IMR-90 (cell line): ENCODE data around the gene DLGAP3. TPM values are rescaled to one million over a fixed set of nuclear protein-coding genes. Genes with fewer than 3 reads are reported as not detected.
A peak's percentile ranks its signal among the peaks of the same experiment; 100 is the strongest.

Experiments used
- ATAC-seq: fragments of 200-7000 bp; cut with Tn5 transposase; 2 replicates; pipeline ENCODE4 v1.9.1; 2020; ENCODE audit warnings: low read depth, mild to moderate bottlenecking, moderate library complexity
- BruUV-seq: library from RNA; stranded (reverse); fragments of 400-500 nt; replicated peaks from 2 replicates; lab custom pipeline; 2021; lab: Mats Ljungman, UMichigan
- CTCF ChIA-PET: fragments of 300-600 bp; formaldehyde crosslinking; extraction: SDS; loops from one replicate; lab custom pipeline; 2021; ENCODE audit warnings: antibody characterized with exemption; lab: Yijun Ruan, JAX
- POLR2A ChIA-PET: fragments of 300-600 bp; sonication (Branson Sonifier 250); formaldehyde crosslinking; loops from one replicate; lab custom pipeline; 2022; ENCODE audit warnings: antibody characterized with exemption; ENCODE audit not compliant: unreplicated experiment; lab: Charles Lee
- DNase-seq: peaks from one replicate; pipeline ENCODE4 v3.0.0; 2013
- H2AFZ ChIP-seq: replicated peaks from 2 replicates; pipeline ENCODE3; 2013; ENCODE audit warnings: low read length, mild to moderate bottlenecking; ENCODE audit not compliant: poor library complexity
- H2AK5ac ChIP-seq: 2 replicates; pipeline ENCODE4 v1.6.1; 2013; ENCODE audit warnings: low read depth, low read length, inconsistent platforms
- H2AK9ac ChIP-seq: replicated peaks from 2 replicates; pipeline ENCODE3; 2013; ENCODE audit warnings: mild to moderate bottlenecking, low read depth, low read length, moderate library complexity; ENCODE audit not compliant: poor library complexity
- H2BK120ac ChIP-seq: 2 replicates; pipeline ENCODE4 v1.6.1; 2013; ENCODE audit warnings: low read depth, low read length, inconsistent platforms
- H2BK15ac ChIP-seq: 3 replicates; pipeline ENCODE4 v1.6.1; 2013; ENCODE audit warnings: low read depth, low read length, inconsistent platforms
- H2BK20ac ChIP-seq: 2 replicates; pipeline ENCODE4 v1.6.1; 2013; ENCODE audit warnings: low read depth, mild to moderate bottlenecking, inconsistent platforms, low read length, moderate library complexity
- H2BK5ac ChIP-seq: 2 replicates; pipeline ENCODE4 v1.6.1; 2013; ENCODE audit warnings: mild to moderate bottlenecking, low read depth, low read length, inconsistent platforms; ENCODE audit not compliant: poor library complexity, severe bottlenecking
- H3K14ac ChIP-seq: replicated peaks from 2 replicates; pipeline ENCODE4 v1.6.1; 2013; ENCODE audit warnings: low read depth, low read length, inconsistent platforms
- H3K18ac ChIP-seq: 2 replicates; pipeline ENCODE4 v1.6.1; 2013; ENCODE audit warnings: low read depth, low read length, control low read depth
- H3K23ac ChIP-seq: 2 replicates; pipeline ENCODE4 v1.6.1; 2013; ENCODE audit warnings: low read depth, low read length, inconsistent platforms
- H3K27ac ChIP-seq: 2 replicates; pipeline ENCODE4 v1.5.1; 2013; ENCODE audit warnings: mild to moderate bottlenecking, control low read depth, low read length; ENCODE audit not compliant: insufficient read depth
- H3K27me3 ChIP-seq: 2 replicates; pipeline ENCODE4 v1.6.1; 2013; ENCODE audit warnings: low read length; ENCODE audit not compliant: control insufficient read depth, insufficient read depth
- H3K36me3 ChIP-seq: 2 replicates; pipeline ENCODE4 v1.6.1; 2013; ENCODE audit warnings: low read length, mixed read lengths; ENCODE audit not compliant: control insufficient read depth, insufficient read depth
- H3K4ac ChIP-seq: 2 replicates; pipeline ENCODE4 v1.6.1; 2013; ENCODE audit warnings: low read depth, low read length, inconsistent platforms
- H3K4me1 ChIP-seq: 2 replicates; pipeline ENCODE4 v1.6.1; 2013; ENCODE audit warnings: low read length, mixed read lengths; ENCODE audit not compliant: control insufficient read depth, insufficient read depth
- H3K4me2 ChIP-seq: 2 replicates; pipeline ENCODE4 v1.6.1; 2013; ENCODE audit warnings: low read depth, mild to moderate bottlenecking, control low read depth, low read length, moderate library complexity
- H3K4me3 ChIP-seq: 2 replicates; pipeline ENCODE4 v1.5.1; 2013; ENCODE audit warnings: low read depth, mild to moderate bottlenecking, control low read depth, low read length, moderate library complexity; ENCODE audit not compliant: insufficient read depth
- H3K56ac ChIP-seq: 2 replicates; pipeline ENCODE4 v1.6.1; 2013; ENCODE audit warnings: low read length, inconsistent platforms; ENCODE audit not compliant: insufficient read depth; ENCODE audit errors: extremely low read depth
- H3K79me1 ChIP-seq, 2 experiments: 2 replicates each; pipeline ENCODE4 v1.6.1; 2013; ENCODE audit warnings: low read length in 2 of 2, inconsistent platforms in 1 of 2, low read depth in 1 of 2
- H3K9ac ChIP-seq: 2 replicates; pipeline ENCODE4 v1.6.1; 2013; ENCODE audit warnings: low read depth, low read length, control low read depth
- H3K9me1 ChIP-seq: 2 replicates; pipeline ENCODE4 v1.6.1; 2013; ENCODE audit warnings: low read length, inconsistent platforms; ENCODE audit not compliant: insufficient read depth
- H3K9me3 ChIP-seq: 2 replicates; pipeline ENCODE4 v1.6.1; 2013; ENCODE audit warnings: low read length; ENCODE audit not compliant: control insufficient read depth, insufficient read depth
- H4K20me1 ChIP-seq: 2 replicates; pipeline ENCODE4 v1.6.1; 2013; ENCODE audit warnings: low read length, inconsistent platforms; ENCODE audit not compliant: insufficient read depth
- H4K5ac ChIP-seq: 2 replicates; pipeline ENCODE4 v1.6.1; 2013; ENCODE audit warnings: mild to moderate bottlenecking, low read depth, low read length, control low read depth
- H4K8ac ChIP-seq, 2 experiments: 2 replicates each; pipeline ENCODE4 v1.6.1; 2013; ENCODE audit warnings: low read depth in 2 of 2, low read length in 2 of 2, control low read depth in 1 of 2, inconsistent platforms in 1 of 2
- H4K91ac ChIP-seq: 2 replicates; pipeline ENCODE4 v1.6.1; 2013; ENCODE audit warnings: low read depth, low read length, inconsistent platforms; ENCODE audit not compliant: insufficient read depth
- MAZ ChIP-seq: IDR thresholded peaks from 2 replicates; pipeline ENCODE4 v1.6.1; 2012; ENCODE audit warnings: low read depth, mild to moderate bottlenecking, low read length, improper control_type of control experiment, moderate library complexity, borderline replicate concordance
- NFE2L2 ChIP-seq: fragments of 150-350 bp; IDR thresholded peaks from 2 replicates; pipeline ENCODE4 v1.6.1; 2016; ENCODE audit warnings: low read depth, mild to moderate bottlenecking, low read length
- POLR2A ChIP-seq: IDR thresholded peaks from 2 replicates; pipeline ENCODE4 v1.6.1; 2012; ENCODE audit warnings: mild to moderate bottlenecking, low read depth, low read length
- SMC3 ChIP-seq: fragments of 150-350 bp; IDR thresholded peaks from 2 replicates; pipeline ENCODE4 v1.6.1; 2016; ENCODE audit warnings: low read depth, mild to moderate bottlenecking, antibody characterized with exemption, low read length, moderate library complexity
- WGBS, 2 experiments: methylation state at CpG; one replicate each; pipeline versions ENCODE4 v1.1.5 to v1.1.7; 2013; ENCODE audit warnings: missing lambda C conversion rate in 2 of 2; ENCODE audit not compliant: insufficient read length in 1 of 2; ENCODE audit errors: extremely low coverage in 2 of 2; 5-methylcytosine and 5-hydroxymethylcytosine counted together
- dilution Hi-C: fragments of 300-500 bp; cut with HindIII; formaldehyde crosslinking; loops from one replicate; pipeline ENCODE4 v1.14.3; 2018; ENCODE audit warnings: low sequenced_read_pairs; ENCODE audit not compliant: unreplicated experiment
- in situ Hi-C: fragments of 300-500 bp; cut with MboI; formaldehyde crosslinking; loops from 3 replicates; pipeline ENCODE4 v1.14.3; 2019; ENCODE audit warnings: low sequenced_read_pairs, inconsistent platforms, mixed read lengths
- intact Hi-C: fragments of 100-400 bp; cut with micrococcal nuclease; formaldehyde crosslinking; loops from 2 replicates; pipeline ENCODE4 v1.10.0; 2022
- polyA plus RNA-seq, 3 experiments: library from polyadenylated mRNA; depleted of rRNA; stranded (reverse); fragments of >200 nt; gene quantifications; 2 replicates each; pipeline ENCODE4 v1.2.3, GENCODE V29; 2012; ENCODE audit warnings: low replicate concordance in 1 of 3
- total RNA-seq: library from RNA; depleted of rRNA; stranded (reverse); fragments of >200 nt; gene quantifications from 2 replicates; pipeline ENCODE4 v1.2.3, GENCODE V29; 2012
- TF ChIP-seq, protein P1 (sequence below): fragments of 150-350 bp; IDR thresholded peaks from 2 replicates; pipeline ENCODE4 v1.6.1; 2016; ENCODE audit warnings: low read depth, mild to moderate bottlenecking, low read length, moderate library complexity, borderline replicate concordance

The DLGAP3 gene
- total and polyA plus RNA-seq, 2 of the 4 experiments (the other 2 are of a cell fraction) = 0.02 TPM; not detected in 1

- H3K27me3 ChIP-seq = no peaks in the 10 kb centered on the region
- no peak overlapping the region for H2BK15ac ChIP-seq
- TF ChIP-seq MAZ = no peak
- TF ChIP-seq, protein P1, sequence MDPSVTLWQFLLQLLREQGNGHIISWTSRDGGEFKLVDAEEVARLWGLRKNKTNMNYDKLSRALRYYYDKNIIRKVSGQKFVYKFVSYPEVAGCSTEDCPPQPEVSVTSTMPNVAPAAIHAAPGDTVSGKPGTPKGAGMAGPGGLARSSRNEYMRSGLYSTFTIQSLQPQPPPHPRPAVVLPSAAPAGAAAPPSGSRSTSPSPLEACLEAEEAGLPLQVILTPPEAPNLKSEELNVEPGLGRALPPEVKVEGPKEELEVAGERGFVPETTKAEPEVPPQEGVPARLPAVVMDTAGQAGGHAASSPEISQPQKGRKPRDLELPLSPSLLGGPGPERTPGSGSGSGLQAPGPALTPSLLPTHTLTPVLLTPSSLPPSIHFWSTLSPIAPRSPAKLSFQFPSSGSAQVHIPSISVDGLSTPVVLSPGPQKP = no peak
- no peak for TF ChIP-seq SMC3
- no peak for TF ChIP-seq POLR2A
- no peak for TF ChIP-seq NFE2L2
- no peak overlapping the region for H3K23ac ChIP-seq
- no peak overlapping the region for H3K56ac ChIP-seq
- no peak overlapping the region for H2BK120ac ChIP-seq
- ATAC-seq = no peak
- no peak overlapping the region for H4K91ac ChIP-seq
- no peak overlapping the region for H3K18ac ChIP-seq
- no TSS peak for BruUV-seq
- DNase-seq = no peak
- 86% methylated on average over 1 of the region's 3 CpGs; no CpG with 5 or more reads in 1 of the 2 experiments for WGBS, 2 experiments
- H2BK20ac ChIP-seq = no peak overlapping the region
- H2AK9ac ChIP-seq = no peak overlapping the region
- H2AK5ac ChIP-seq = no peak overlapping the region
- H3K36me3 ChIP-seq = no peaks in the 10 kb centered on the region
- no peak overlapping the region for H3K14ac ChIP-seq
- H3K9ac ChIP-seq = no peak overlapping the region
- no peak overlapping the region for H3K27ac ChIP-seq
- CTCF ChIA-PET = no interaction called here
- H2BK5ac ChIP-seq = no peak overlapping the region
- H2AFZ ChIP-seq = peak overlapping the region; percentile 14
- no peak overlapping the region for H3K4ac ChIP-seq
- no peaks in the 10 kb centered on the region for H3K9me3 ChIP-seq
- H4K5ac ChIP-seq = no peak overlapping the region
- H3K9me1 ChIP-seq = no peaks in the 10 kb centered on the region
- H4K8ac ChIP-seq = no peak overlapping the region
- H4K20me1 ChIP-seq = no peaks in the 10 kb centered on the region
- H3K79me1 ChIP-seq = no peaks in the 10 kb centered on the region
- in situ Hi-C loops = no loop called here
- intact Hi-C loops = no loop called here
- dilution Hi-C loops = no loop called here
- POLR2A ChIA-PET = no interaction called here
- no peaks in the 10 kb centered on the region for H3K4me1 ChIP-seq
- no peak overlapping the region for H3K4me2 ChIP-seq
- no peak overlapping the region for H3K4me3 ChIP-seq
Observed at GRCh38 chr1:34824817-34825454, 104.5 kb downstream of the DLGAP3 start.
